Measurements from ENCODE around the gene TMEM95. TPM values are rescaled to one million over a fixed set of nuclear protein-coding genes. Genes with fewer than 3 reads are reported as not detected.

TMEM95 gene
- total RNA-seq, 4 donors from 2014 or later: not detected

DNA sequence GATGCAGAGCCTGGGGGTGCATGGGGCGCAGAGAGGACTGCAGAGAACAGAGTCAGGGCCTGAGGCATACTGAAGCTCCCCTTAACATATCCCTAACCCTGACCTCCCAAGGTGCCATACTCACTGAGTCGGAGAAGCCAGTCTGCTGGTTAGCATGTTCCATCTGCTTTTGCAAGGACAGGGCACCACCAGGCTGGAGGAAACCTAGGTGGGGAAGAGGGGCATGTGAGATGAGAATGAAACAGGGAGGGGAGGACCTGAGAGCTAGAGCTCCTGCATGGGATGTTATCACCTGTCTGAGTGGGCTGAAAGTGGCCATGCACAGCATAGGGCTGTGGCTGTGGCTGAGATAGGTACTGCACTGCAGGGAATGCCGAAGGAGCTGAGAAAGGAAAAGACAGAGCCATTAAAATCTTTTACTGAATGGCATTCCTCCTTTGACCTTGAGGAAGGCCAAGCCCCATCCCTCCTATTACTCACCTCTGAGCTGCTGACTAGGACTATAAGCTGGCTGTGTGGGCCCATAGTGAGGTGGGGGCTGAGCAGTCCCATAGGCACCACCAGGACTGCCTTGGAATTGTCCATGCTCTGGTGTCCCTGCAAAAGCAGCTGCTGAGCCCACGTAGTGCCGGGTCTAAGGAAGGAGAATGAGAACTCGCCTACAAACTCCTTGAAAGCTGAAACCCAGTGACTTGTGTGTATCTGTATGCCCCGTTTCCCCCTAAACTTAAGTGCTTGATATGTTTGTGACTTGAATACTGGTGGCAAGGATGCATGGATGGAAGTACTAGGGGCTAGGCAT, 41.7 kb upstream of the TMEM95 start:
- intact Hi-C loops (cut with DNase I; ENCODE audit: low total_unique reads): no loop called here
- in situ Hi-C loops (cut with MboI; ENCODE audit: low sequenced_read_pairs in 4 of 4): no loop called here
- ATAC-seq (no peak), DNase-seq (no peak)
- H3K9me3 ChIP-seq: no peaks in the 10 kb centered on the region
- H3K27ac ChIP-seq: peak overlapping the region in 3 of 4 donors; percentile 93 to 97 (median 93)
- no peaks in the 10 kb centered on the region for H3K27me3 ChIP-seq
- H3K36me3 ChIP-seq: peaks cover 4 to 62% of the 10 kb centered on the region in 2 donors
- H3K4me3 ChIP-seq: no peak overlapping the region
- no peak for TF ChIP-seq POLR2A (IDR thresholded peaks at IDR 0.05)
- TF ChIP-seq, protein P1, sequence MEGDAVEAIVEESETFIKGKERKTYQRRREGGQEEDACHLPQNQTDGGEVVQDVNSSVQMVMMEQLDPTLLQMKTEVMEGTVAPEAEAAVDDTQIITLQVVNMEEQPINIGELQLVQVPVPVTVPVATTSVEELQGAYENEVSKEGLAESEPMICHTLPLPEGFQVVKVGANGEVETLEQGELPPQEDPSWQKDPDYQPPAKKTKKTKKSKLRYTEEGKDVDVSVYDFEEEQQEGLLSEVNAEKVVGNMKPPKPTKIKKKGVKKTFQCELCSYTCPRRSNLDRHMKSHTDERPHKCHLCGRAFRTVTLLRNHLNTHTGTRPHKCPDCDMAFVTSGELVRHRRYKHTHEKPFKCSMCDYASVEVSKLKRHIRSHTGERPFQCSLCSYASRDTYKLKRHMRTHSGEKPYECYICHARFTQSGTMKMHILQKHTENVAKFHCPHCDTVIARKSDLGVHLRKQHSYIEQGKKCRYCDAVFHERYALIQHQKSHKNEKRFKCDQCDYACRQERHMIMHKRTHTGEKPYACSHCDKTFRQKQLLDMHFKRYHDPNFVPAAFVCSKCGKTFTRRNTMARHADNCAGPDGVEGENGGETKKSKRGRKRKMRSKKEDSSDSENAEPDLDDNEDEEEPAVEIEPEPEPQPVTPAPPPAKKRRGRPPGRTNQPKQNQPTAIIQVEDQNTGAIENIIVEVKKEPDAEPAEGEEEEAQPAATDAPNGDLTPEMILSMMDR (IDR thresholded peaks at IDR 0.05 in 4 of 5, conservative IDR thresholded peaks at IDR 0.05 in 1 of 5): no peak
- peaks cover 55 to 57% of the 10 kb centered on the region in 2 donors for H3K4me1 ChIP-seq

DNA sequence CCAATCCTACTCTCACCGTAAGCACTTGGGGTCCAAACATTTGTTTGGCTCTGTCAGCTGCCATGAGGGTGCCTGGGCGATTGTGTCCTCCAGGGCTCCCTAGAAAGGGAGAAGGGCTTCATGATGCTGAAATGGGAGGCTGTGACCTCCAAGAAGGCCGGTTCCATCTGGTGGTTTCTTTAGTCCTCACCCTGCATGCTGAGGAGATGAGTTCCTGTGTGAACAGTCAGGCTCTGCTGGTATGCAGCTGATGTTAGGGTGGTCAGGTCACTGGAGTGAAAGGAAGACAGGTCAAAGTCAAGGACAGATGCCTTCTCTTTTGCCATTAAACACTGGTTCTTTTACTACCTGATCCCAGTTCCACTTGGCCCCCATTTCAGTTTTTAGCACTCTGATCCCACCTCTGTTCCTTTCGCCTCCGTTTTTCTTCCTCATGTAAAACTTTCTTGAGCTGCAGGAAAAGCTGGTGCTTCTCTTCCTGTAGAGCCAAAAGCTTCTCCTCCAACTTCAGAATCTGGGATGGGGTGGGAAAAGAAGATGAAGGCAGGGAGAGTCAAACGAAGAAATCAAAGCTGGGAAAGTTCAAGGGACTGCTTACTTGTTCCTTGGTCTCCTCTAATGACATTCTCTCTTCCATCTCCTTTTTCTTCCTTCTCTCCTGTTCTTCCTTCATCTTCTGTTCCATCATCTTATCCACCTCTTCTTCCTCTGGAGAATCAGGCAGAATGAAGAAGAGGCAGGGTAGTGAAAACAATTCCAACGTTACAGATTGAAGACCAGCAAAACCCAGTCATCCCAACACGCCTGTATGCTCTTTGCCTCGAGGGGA, 40.9 kb upstream of the TMEM95 start:
- intact Hi-C loops (cut with DNase I; ENCODE audit: low total_unique reads) (no loop called here), in situ Hi-C loops (cut with MboI; ENCODE audit: low sequenced_read_pairs in 4 of 4) (no loop called here)
- ATAC-seq: no peak

DNA sequence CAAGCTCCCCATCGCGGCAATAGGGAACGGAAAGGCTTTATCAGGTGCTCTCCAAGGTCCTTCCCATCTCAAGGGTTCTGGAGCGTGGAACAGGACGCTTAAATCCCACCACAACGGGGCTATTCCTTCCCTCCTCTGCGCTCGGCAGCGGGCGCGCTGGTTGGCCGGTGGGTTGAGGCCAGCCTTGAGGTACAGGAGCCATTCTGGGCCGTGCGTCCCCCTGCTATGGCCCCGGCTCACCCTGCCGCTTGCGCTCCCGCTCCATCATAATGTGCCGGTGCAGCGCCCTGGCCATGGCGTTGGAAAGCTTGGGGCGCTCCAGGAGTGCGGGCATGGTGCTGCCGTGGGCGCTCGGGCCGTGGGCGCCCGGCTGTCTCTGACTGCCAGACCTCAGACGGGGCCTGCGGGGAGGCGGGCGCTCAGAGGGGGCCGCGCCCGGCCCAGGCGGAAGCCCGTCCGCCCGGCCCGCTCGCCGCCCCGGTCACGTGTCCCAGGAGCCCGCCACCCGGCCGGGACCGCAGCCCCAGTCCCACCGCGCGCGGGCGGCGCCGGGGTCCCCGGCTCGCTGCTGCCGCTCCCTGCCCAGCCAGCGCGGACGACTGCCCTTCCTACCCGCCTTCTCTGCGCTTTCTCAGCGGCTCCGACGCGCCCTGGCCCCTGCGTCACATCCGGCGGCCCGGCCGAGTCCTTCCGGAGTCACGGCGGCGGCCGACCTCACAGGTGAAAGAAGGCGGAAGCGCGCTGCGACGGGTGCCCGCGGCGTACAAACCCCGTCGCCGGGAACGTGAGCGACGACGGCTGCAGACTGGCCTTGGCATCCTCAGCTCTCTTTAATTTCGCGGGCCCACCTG, 40.0 kb upstream of the TMEM95 start, which contains the start of gene GPS2:
Gene GPS2, minus strand, starts transcription at position 642 of the 851 bp plus-strand sequence. Its CDS starts 308 bp downstream, at position 334.
- ATAC-seq: peak; percentile 83 to 87
- H3K27ac ChIP-seq: peak within 1 kb of the TSS; percentile 92 to 97 (median 93)
- no peaks in the 10 kb centered on the region for H3K27me3 ChIP-seq
- peak within 1 kb of the TSS; percentile 86 to 98 (median 92) for H3K4me3 ChIP-seq
- DNase-seq: peak; percentile 86 to 90
- in situ Hi-C loops (cut with MboI; ENCODE audit: low sequenced_read_pairs in 4 of 4) (no loop called here), intact Hi-C loops (cut with DNase I; ENCODE audit: low total_unique reads) (no loop called here)
- peaks cover 46 to 48% of the 10 kb centered on the region in 2 donors for H3K4me1 ChIP-seq
- H3K36me3 ChIP-seq: peaks cover 2 to 67% of the 10 kb centered on the region in 2 donors
- peak; percentile 83 to 89 for TF ChIP-seq POLR2A (IDR thresholded peaks at IDR 0.05)
- TF ChIP-seq, protein P1 (IDR thresholded peaks at IDR 0.05 in 4 of 5, conservative IDR thresholded peaks at IDR 0.05 in 1 of 5): peak in 1 of 5 experiments; percentile 16
- no peaks in the 10 kb centered on the region for H3K9me3 ChIP-seq

More for the DNA sequence above, 40.9 kb upstream of the TMEM95 start:
- Histone ChIP-seq H3K9me3 (no peaks in the 10 kb centered on the region), H3K27me3 (no peaks in the 10 kb centered on the region), H3K36me3 (peaks cover 4 to 70% of the 10 kb centered on the region in 2 donors), H3K4me3 (peak overlapping the region; percentile 86 to 98 (median 92)), H3K4me1 (peaks cover 55 to 56% of the 10 kb centered on the region in 2 donors), H3K27ac (peak overlapping the region; percentile 92 to 97 (median 93))
- TF ChIP-seq, protein P1 (IDR thresholded peaks at IDR 0.05 in 4 of 5, conservative IDR thresholded peaks at IDR 0.05 in 1 of 5): no peak
- no peak for TF ChIP-seq POLR2A (IDR thresholded peaks at IDR 0.05)
- no peak for DNase-seq

DNA sequence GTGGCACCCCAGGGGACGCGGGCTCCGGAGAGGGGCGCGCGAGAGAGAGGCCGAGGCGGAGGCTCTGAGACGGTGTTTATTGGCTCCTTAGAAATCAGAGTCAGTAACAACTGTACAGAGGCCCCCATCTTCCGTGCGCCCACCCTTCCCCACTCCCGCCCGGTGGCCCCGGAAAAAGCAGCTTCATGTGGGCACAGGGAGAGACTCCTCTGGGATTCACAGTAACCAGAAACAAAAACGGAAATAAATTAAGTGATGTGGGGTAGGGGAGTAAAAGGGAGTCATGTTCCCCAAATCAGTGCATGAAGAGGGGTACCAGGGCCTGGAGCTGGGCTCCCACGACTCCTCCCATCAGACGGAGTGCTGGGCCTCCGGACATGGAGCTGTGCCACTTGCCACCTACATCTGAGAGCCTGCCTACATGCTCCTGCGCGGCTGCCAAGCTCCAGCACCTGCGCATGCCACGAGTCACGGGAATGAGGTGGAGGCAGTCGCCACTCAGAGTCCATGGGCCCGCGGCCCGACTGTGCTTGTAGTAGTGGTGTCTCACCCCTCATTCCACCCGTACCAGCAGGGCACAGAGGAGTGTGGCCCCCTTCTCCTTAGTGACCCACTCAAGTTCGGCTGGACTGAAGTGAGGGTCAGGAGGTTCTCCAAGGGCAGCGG, 39.3 kb upstream of the TMEM95 start:
- TF ChIP-seq, protein P1 (IDR thresholded peaks at IDR 0.05 in 4 of 5, conservative IDR thresholded peaks at IDR 0.05 in 1 of 5): no peak
- TF ChIP-seq POLR2A (IDR thresholded peaks at IDR 0.05): no peak
- H3K9me3 ChIP-seq: no peaks in the 10 kb centered on the region
- in situ Hi-C loops (cut with MboI; ENCODE audit: low sequenced_read_pairs in 4 of 4) (no loop called here), intact Hi-C loops (cut with DNase I; ENCODE audit: low total_unique reads) (no loop called here)
- peak overlapping the region; percentile 86 to 98 (median 92) for H3K4me3 ChIP-seq
- H3K27ac ChIP-seq: peak overlapping the region; percentile 92 to 97 (median 93)
- H3K36me3 ChIP-seq: peaks cover 0 to 67% of the 10 kb centered on the region in 2 donors
- peak in 1 of 2 donors; percentile 51 for DNase-seq
- peaks cover 39 to 40% of the 10 kb centered on the region in 2 donors for H3K4me1 ChIP-seq
- ATAC-seq: peak in 1 of 2 donors; percentile 7
- H3K27me3 ChIP-seq: no peaks in the 10 kb centered on the region

All from gastrocnemius medialis (tissue), 4 donors.